ENCODE data around the gene DNM1.

GRCh38 chr9:128259156-128259555 lies 56.0 kb downstream of the DNM1 start:
- TF ChIP-seq CTCF (IDR thresholded peaks at IDR 0.05) (no peak), POLR2A (IDR thresholded peaks at IDR 0.05) (no peak)
